ENCODE measurements around the gene SCN5A.

DNA sequence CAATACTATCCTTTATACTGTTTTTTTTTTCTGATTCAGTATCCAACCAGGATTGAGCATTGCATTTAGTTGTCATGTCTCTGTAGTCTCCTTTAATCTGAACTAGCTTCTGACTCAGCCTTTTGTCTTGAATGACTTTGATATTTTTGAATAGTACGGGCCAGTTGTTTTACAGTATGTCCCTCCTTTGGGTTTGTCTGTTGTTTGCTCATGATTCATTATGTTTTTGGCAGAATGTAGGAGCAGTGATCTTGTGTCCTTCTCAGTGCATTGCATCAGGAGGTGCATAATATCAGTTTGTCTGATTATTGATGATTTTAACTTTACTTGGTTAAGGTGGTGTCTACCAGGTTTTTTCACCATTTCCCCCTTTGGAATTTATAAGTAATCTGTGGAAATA is 132.8 kb downstream of the SCN5A start:
- TF ChIP-seq CHD2 (IDR thresholded peaks at IDR 0.05; ENCODE audit: low read length) = no peak
- TF ChIP-seq POLR2AphosphoS5 (IDR thresholded peaks at IDR 0.05; ENCODE audit: low read depth, low read length) = no peak
- TF ChIP-seq, protein P1, sequence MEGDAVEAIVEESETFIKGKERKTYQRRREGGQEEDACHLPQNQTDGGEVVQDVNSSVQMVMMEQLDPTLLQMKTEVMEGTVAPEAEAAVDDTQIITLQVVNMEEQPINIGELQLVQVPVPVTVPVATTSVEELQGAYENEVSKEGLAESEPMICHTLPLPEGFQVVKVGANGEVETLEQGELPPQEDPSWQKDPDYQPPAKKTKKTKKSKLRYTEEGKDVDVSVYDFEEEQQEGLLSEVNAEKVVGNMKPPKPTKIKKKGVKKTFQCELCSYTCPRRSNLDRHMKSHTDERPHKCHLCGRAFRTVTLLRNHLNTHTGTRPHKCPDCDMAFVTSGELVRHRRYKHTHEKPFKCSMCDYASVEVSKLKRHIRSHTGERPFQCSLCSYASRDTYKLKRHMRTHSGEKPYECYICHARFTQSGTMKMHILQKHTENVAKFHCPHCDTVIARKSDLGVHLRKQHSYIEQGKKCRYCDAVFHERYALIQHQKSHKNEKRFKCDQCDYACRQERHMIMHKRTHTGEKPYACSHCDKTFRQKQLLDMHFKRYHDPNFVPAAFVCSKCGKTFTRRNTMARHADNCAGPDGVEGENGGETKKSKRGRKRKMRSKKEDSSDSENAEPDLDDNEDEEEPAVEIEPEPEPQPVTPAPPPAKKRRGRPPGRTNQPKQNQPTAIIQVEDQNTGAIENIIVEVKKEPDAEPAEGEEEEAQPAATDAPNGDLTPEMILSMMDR (IDR thresholded peaks at IDR 0.05; ENCODE audit: control extremely low read depth in 1 of 3, insufficient read depth in 1 of 3, low read depth in 1 of 3, low read length in 3 of 3) = no peak
- TF ChIP-seq POLR2A (IDR thresholded peaks at IDR 0.05; ENCODE audit: control extremely low read depth in 1 of 2, low read depth in 2 of 2, low read length in 2 of 2) = no peak
- TF ChIP-seq KDM1A (IDR thresholded peaks at IDR 0.05; ENCODE audit: borderline replicate concordance, low read length) = no peak
- TF ChIP-seq RXRA (IDR thresholded peaks at IDR 0.05; ENCODE audit: insufficient read depth, low read depth, low read length) = no peak
- no peak for TF ChIP-seq JUND (IDR thresholded peaks at IDR 0.05; ENCODE audit: low read length)
- TF ChIP-seq YY1 (IDR thresholded peaks at IDR 0.05; ENCODE audit: low read depth, low read length) = no peak
- no peak for TF ChIP-seq EZH2 (IDR thresholded peaks at IDR 0.05; ENCODE audit: low read depth, low read length, severe bottlenecking)
- TF ChIP-seq, protein P2, sequence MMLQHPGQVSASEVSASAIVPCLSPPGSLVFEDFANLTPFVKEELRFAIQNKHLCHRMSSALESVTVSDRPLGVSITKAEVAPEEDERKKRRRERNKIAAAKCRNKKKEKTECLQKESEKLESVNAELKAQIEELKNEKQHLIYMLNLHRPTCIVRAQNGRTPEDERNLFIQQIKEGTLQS (IDR thresholded peaks at IDR 0.05; ENCODE audit: insufficient read depth, low read depth, low read length) = no peak
- no peak for TF ChIP-seq MAFK (IDR thresholded peaks at IDR 0.05; ENCODE audit: low read depth, low read length)
- TF ChIP-seq TEAD4 (IDR thresholded peaks at IDR 0.05; ENCODE audit: low read depth, low read length) = no peak
- no peak for TF ChIP-seq CHD1 (IDR thresholded peaks at IDR 0.05; ENCODE audit: low read depth, low read length)
- no peak for TF ChIP-seq RAD21 (IDR thresholded peaks at IDR 0.05 in 1 of 2, conservative IDR thresholded peaks at IDR 0.05 in 1 of 2; ENCODE audit: low read depth in 2 of 2, low read length in 2 of 2)
